Panc1 (cell line): ENCODE data around the gene OSBP2. TPM values are rescaled to one million over a fixed set of nuclear protein-coding genes. Genes with fewer than 3 reads are reported as not detected.

ENCODE experiments used
- ATAC-seq: fragments of 200-7000 bp; cut with Tn5 transposase; 2 replicates; pipeline ENCODE4 v1.9.1; 2020; ENCODE audit warnings: mild to moderate bottlenecking, moderate library complexity
- BruUV-seq: library from RNA; stranded (reverse); fragments of 400-500 nt; replicated peaks from 2 replicates; lab custom pipeline; 2021; lab: Mats Ljungman, UMichigan
- CTCF ChIA-PET: fragments of 300-600 bp; sonication (Branson Sonifier 250); formaldehyde crosslinking; loops from one replicate; lab custom pipeline; 2022; ENCODE audit warnings: antibody characterized with exemption; lab: Charles Lee
- POLR2A ChIA-PET: fragments of 300-600 bp; sonication (Branson Sonifier 250); formaldehyde crosslinking; loops from one replicate; lab custom pipeline; 2022; ENCODE audit warnings: antibody characterized with exemption; lab: Charles Lee
- DNase-seq: peaks from one replicate; pipeline ENCODE4 v3.0.0-alpha.2; 2010; ENCODE audit warnings: low read depth, low spot score
- H3K27ac ChIP-seq: 2 replicates; pipeline ENCODE4 v1.5.1; 2011; ENCODE audit warnings: mild to moderate bottlenecking, low read length, inconsistent platforms
- H3K27me3 ChIP-seq: fragments of 200-500 bp; sonication (Bioruptor generic); 2 replicates; pipeline ENCODE4 v1.6.0; 2014; ENCODE audit warnings: low read length, inconsistent platforms; ENCODE audit not compliant: control insufficient read depth, insufficient read depth
- H3K36me3 ChIP-seq: fragments of 200-500 bp; sonication (Bioruptor generic); 2 replicates; pipeline ENCODE4 v1.5.1; 2014; ENCODE audit warnings: inconsistent platforms, mild to moderate bottlenecking, low read length, moderate library complexity; ENCODE audit not compliant: control insufficient read depth, insufficient read depth
- H3K4me1 ChIP-seq: 2 replicates; pipeline ENCODE4 v1.5.1; 2011; ENCODE audit warnings: inconsistent platforms, mild to moderate bottlenecking, low read length, moderate library complexity; ENCODE audit not compliant: control insufficient read depth, insufficient read depth
- H3K4me3 ChIP-seq, 2 experiments: 2 replicates each; pipeline ENCODE4 v1.5.1; 2011 to 2012; ENCODE audit warnings: low read depth in 2 of 2, low read length in 2 of 2, mild to moderate bottlenecking in 2 of 2, inconsistent platforms in 1 of 2, moderate library complexity in 1 of 2
- H3K9me3 ChIP-seq: fragments of 200-500 bp; sonication (Bioruptor generic); 2 replicates; pipeline ENCODE4 v1.5.1; 2014; ENCODE audit warnings: low read depth, mild to moderate bottlenecking, inconsistent platforms, low read length, moderate library complexity; ENCODE audit not compliant: control insufficient read depth, insufficient read depth
- CTCF ChIP-seq: fragments of 450-650 bp; IDR thresholded peaks from 2 replicates; pipeline ENCODE4 v1.5.1; 2017; ENCODE audit warnings: mild to moderate bottlenecking
- POLR2AphosphoS5 ChIP-seq: IDR thresholded peaks from 2 replicates; pipeline ENCODE4 v1.6.1; 2012; ENCODE audit warnings: mild to moderate bottlenecking, low read depth, low read length, moderate library complexity
- REST ChIP-seq, 2 experiments: IDR thresholded peaks; 2 replicates each; pipeline ENCODE4 v1.6.1; 2011 to 2012; ENCODE audit warnings: low read depth in 2 of 2, control low read depth in 1 of 2, low read length in 1 of 2, mild to moderate bottlenecking in 1 of 2, moderate library complexity in 1 of 2; ENCODE audit not compliant: insufficient read depth in 1 of 2
- SIN3A ChIP-seq: IDR thresholded peaks from 2 replicates; pipeline ENCODE4 v1.6.1; 2012; ENCODE audit warnings: low read depth, mild to moderate bottlenecking, low read length, moderate library complexity, borderline replicate concordance; ENCODE audit not compliant: insufficient read depth
- TCF7L2 ChIP-seq: IDR thresholded peaks from 2 replicates; pipeline ENCODE4 v1.6.1; 2011; ENCODE audit warnings: mild to moderate bottlenecking, low read depth, low read length, inconsistent platforms
- in situ Hi-C: cut with HindIII; loops from 2 replicates; pipeline ENCODE4 v1.10.0; 2016; ENCODE audit warnings: low sequenced_read_pairs, low pct_unique_long_range_greater_than_20kb
- intact Hi-C: fragments of 100-400 bp; cut with micrococcal nuclease; formaldehyde crosslinking; loops from one replicate; pipeline ENCODE4 v1.10.0; 2022; ENCODE audit not compliant: unreplicated experiment
- total RNA-seq: library from RNA; stranded (reverse); gene quantifications from one replicate; pipeline ENCODE4 v1.2.1, GENCODE V29; 2021; ENCODE audit not compliant: unreplicated experiment

Gene OSBP2
- total RNA-seq, 1 experiment from 2014 or later = 4.7 TPM

- no peaks in the 10 kb centered on the region for H3K9me3 ChIP-seq
- ChIA-PET CTCF (interaction anchor here (0.6 to 0.8 kb wide), 5 partner anchors 83 to 236 kb away, joined by 4 to 7 read pairs (median 5); no protein-coding TSS in a partner anchor), POLR2A (no interaction called here)
- peak; percentile 66; the same call in 1 of the 2 replicates for ATAC-seq
- TF ChIP-seq POLR2AphosphoS5 (no peak), CTCF (peak; percentile 89), SIN3A (no peak)
- H3K27ac ChIP-seq = no peak overlapping the region
- peak; percentile 12 for DNase-seq
- in situ Hi-C loops (no loop called here), intact Hi-C loops (loop anchor here (1.0 kb wide), 1 partner anchor 157 kb away; no protein-coding TSS in a partner anchor)
- no peaks in the 10 kb centered on the region for H3K4me1 ChIP-seq
- H3K36me3 ChIP-seq = no peaks in the 10 kb centered on the region
- H3K4me3 ChIP-seq = no peak overlapping the region
- no TSS peak for BruUV-seq
- no peaks in the 10 kb centered on the region for H3K27me3 ChIP-seq
Measured at GRCh38 chr22:30920407-30920806, 225.7 kb downstream of the OSBP2 start.

DNA sequence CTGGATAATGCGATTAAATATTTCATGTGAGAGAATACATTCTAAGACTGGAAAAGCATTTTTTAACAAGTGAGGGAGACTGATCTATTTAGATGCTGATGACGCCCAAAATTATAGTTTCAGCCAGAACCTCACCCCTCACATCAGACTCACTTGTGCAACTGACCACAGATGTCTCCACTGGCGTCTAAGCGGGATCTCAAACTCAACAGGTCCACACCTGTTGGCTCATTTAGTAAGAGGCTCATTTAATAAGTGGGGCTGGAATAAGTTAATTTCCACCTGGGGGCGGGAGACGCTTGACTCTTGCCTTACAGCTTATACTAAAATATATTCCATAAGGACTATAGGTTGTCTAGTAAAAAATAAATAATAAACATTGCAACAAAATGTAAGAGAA lies 226.4 kb downstream of the OSBP2 start:
- H3K27me3 ChIP-seq = no peaks in the 10 kb centered on the region
- BruUV-seq = no TSS peak
- ATAC-seq (no peak), DNase-seq (no peak)
- H3K4me1 ChIP-seq = no peaks in the 10 kb centered on the region
- CTCF ChIA-PET = interaction anchor here (0.5 to 0.8 kb wide), 2 partner anchors 158 to 159 kb away, joined by 3 to 4 read pairs; no protein-coding TSS in a partner anchor
- in situ Hi-C loops = no loop called here
- TF ChIP-seq TCF7L2 (no peak), POLR2AphosphoS5 (no peak), CTCF (no peak), REST (IDR thresholded peaks at IDR 0.05; ENCODE audit: insufficient read depth in 1 of 2, low read depth in 2 of 2, low read length in 1 of 2) (no peak), SIN3A (no peak)
- no peaks in the 10 kb centered on the region for H3K9me3 ChIP-seq
- H3K27ac ChIP-seq = no peak overlapping the region
- POLR2A ChIA-PET = interaction anchor here (0.6 kb wide), 1 partner anchor 159 kb away, joined by 4 read pairs; no protein-coding TSS in a partner anchor
- intact Hi-C loops = no loop called here
- no peaks in the 10 kb centered on the region for H3K36me3 ChIP-seq
- H3K4me3 ChIP-seq = peak overlapping the region; percentile 41 to 72
